Choroid plexus epithelial cell (primary cell): ENCODE results near the gene SLCO3A1.

Source experiments
- DNase-seq: peaks from one replicate; pipeline ENCODE4 v3.0.0-alpha.2; 2010; ENCODE audit warnings: low read depth
- H3K4me3 ChIP-seq: 2 replicates; pipeline ENCODE4 v1.5.1; 2011; ENCODE audit warnings: low read depth, mild to moderate bottlenecking, control low read depth, low read length, moderate library complexity
- TF ChIP-seq, protein P1 (sequence below): conservative IDR thresholded peaks from 2 replicates; pipeline ENCODE4 v1.5.1; 2011; ENCODE audit warnings: low read depth, mild to moderate bottlenecking, control low read depth, inconsistent platforms, low read length, moderate library complexity

SLCO3A1 gene

DNA sequence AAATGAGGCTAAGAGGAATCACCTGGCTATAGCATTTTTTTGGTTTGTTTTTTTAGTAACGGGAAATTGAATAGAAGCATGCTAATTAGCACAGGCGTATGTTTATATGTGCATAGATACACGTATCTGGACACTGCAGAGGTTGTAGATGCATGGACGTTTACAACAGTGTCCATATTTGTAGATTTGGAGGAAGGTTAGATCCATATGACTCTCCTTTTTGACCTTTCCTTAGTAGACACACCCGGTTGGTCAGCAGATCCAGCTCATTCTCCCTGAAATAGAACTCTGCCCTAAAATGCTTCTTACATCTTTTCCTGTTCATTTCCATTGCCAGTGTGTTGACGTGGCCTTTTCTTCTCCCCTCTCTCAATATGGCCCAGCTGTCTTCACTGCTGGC, 60.1 kb downstream of the SLCO3A1 start:
- H3K4me3 ChIP-seq = no peak overlapping the region
- DNase-seq = no peak
- TF ChIP-seq, protein P1, sequence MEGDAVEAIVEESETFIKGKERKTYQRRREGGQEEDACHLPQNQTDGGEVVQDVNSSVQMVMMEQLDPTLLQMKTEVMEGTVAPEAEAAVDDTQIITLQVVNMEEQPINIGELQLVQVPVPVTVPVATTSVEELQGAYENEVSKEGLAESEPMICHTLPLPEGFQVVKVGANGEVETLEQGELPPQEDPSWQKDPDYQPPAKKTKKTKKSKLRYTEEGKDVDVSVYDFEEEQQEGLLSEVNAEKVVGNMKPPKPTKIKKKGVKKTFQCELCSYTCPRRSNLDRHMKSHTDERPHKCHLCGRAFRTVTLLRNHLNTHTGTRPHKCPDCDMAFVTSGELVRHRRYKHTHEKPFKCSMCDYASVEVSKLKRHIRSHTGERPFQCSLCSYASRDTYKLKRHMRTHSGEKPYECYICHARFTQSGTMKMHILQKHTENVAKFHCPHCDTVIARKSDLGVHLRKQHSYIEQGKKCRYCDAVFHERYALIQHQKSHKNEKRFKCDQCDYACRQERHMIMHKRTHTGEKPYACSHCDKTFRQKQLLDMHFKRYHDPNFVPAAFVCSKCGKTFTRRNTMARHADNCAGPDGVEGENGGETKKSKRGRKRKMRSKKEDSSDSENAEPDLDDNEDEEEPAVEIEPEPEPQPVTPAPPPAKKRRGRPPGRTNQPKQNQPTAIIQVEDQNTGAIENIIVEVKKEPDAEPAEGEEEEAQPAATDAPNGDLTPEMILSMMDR = no peak

DNA sequence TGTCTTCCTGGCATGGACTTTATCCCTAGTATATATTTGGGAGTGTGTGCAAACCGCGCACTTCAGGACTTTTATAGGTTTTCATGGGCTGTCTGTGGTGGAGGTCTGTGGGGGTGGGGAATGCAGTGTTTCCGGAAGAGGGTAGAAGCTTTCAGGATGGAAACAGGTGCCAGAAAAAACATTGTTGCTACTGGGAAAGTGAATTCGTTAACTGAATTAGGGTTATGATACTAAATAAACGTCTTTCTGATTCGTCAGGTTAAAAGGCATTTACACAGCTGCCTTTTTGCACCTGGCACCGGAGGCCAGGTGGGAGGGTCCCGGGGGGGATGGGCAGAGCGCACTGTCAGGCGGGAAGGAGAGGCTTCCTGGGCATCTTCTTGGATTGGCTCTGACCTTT, 62.1 kb downstream of the SLCO3A1 start:
- TF ChIP-seq, protein P1 = no peak
- H3K4me3 ChIP-seq = no peak overlapping the region
- DNase-seq = no peak

DNA sequence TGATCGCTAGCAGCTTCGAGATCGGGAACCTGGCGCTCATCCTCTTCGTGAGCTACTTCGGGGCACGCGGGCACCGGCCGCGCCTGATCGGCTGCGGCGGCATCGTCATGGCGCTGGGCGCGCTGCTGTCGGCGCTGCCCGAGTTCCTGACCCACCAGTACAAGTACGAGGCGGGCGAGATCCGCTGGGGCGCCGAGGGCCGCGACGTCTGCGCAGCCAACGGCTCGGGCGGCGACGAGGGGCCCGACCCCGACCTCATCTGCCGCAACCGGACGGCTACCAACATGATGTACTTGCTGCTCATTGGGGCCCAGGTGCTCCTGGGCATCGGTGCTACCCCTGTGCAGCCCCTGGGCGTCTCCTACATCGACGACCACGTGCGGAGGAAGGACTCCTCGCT, 62.5 kb downstream of the SLCO3A1 start:
- TF ChIP-seq, protein P1 = no peak
- no peak overlapping the region for H3K4me3 ChIP-seq
- DNase-seq = no peak

DNA sequence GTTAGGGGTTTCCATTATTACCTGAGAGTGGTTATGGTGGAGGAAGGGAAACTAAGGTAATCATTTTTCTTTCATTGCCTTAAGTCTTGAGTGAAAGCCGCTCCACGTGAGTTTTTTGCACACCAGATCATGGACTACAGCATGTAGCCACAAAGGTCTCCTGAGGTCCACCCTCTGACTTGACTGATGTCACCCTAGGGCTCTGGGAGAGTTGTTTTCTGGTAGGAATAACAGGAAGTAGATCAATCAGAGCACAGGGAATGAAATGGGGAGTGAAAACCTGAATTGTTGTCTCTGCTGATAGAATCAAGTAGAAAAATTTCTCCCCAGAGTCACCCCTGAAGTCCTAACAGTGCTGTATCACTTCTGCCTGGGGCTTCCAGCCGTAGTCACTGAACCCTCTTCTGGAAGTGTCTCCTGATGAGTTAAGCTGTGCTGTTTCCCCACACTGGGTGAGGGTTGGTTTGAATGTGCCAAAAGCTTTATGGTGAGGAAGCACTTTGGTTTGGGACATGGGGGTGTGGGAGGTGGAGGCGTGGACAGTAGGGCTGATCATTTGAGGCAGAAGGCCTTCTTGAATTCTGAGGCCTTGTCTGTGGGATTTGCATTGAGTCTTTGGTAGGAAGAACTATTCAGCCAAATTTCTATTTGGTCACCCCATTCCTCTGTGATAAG, 64.3 kb downstream of the SLCO3A1 start:
- TF ChIP-seq, protein P1 = no peak
- no peak for DNase-seq
- no peak overlapping the region for H3K4me3 ChIP-seq

DNA sequence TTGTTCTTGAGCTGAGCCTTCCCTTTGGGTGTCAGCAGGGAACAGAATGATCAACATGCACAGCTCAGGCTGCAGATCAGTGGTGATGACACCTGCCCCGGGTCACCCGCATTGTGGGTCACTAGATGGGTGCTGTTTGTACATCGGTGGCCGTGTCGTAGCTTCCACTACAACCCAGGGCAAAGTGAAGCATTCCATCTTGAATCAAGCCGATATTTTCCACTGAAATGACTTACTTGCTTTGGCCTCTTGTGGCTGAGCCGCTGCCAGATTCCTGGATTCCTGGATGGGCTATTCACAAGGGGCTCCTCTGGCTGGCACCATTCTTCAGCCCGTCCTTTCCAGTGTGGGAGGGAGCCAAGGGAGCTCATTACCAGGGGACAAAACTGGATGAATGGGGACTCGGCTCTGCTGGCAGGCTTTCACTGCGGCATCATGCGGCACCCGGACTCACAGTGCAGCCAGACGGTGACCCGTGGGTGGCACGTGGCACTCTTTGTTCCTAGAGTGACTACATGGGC, 65.6 kb downstream of the SLCO3A1 start:
- no peak for DNase-seq
- no peak overlapping the region for H3K4me3 ChIP-seq

DNA sequence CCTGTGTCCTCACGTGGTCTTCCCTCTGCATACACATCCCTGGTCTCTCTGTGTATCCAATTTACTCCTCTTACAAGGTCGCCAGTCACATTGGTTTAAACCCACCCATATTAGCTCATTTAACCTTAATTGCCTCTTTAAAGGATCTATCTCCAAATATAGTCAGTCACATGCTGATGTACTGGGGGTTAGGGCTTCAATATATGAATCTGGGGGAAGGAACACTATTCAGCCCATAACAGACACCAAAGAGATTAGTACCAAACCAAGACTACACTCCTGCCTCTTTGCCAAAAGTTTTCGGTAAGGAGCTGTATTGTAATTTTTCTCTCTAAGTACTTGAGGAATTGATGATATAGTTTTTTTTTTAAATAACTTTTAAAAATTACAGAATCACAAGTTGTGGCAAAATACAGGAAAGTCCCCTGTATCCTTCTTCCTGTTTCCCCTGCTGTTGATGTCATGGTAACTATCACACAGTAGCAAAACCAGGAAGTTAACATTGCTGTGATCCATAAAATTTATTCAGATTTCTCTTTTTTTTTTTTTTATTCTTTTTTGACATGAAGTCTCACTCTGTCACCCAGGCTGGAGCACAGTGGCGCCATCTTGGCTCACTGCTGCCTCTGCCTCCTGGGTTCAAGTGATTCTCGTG, 67.8 kb downstream of the SLCO3A1 start:
- no peak overlapping the region for H3K4me3 ChIP-seq
- DNase-seq = no peak
- TF ChIP-seq, protein P1 = no peak

More for the DNA sequence above, 65.6 kb downstream of the SLCO3A1 start:
- TF ChIP-seq, protein P1 = no peak

DNA sequence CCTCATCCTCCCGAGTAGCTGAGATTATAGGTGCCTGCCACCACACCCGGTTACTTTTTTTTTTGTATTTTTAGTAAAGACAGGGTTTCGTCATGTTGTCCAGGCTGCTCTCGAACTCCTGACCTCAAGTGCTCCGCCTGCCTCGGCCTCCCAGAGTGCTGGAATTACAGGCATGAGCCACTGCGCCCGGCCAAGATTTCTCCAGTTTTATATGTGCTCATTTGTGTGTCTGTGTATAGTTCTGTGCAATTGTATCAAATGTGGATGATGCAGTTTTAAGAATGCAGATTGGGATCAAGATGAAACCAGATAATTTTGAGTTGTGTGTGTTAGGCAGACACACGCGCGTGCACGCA, 68.3 kb downstream of the SLCO3A1 start:
- TF ChIP-seq, protein P1 = no peak
- no peak for DNase-seq
- H3K4me3 ChIP-seq = no peak overlapping the region
